Measurements from ENCODE around the gene TBX19. TPM values are rescaled to one million over a fixed set of nuclear protein-coding genes. Genes with fewer than 3 reads are reported as not detected.

TBX19 gene
- total and polyA plus RNA-seq, 10 of the 15 experiments (the other 5 are each of a cell fraction or from before 2014, with no cell fraction given): 0.13 to 6.9 (median 1.2) TPM

DNA sequence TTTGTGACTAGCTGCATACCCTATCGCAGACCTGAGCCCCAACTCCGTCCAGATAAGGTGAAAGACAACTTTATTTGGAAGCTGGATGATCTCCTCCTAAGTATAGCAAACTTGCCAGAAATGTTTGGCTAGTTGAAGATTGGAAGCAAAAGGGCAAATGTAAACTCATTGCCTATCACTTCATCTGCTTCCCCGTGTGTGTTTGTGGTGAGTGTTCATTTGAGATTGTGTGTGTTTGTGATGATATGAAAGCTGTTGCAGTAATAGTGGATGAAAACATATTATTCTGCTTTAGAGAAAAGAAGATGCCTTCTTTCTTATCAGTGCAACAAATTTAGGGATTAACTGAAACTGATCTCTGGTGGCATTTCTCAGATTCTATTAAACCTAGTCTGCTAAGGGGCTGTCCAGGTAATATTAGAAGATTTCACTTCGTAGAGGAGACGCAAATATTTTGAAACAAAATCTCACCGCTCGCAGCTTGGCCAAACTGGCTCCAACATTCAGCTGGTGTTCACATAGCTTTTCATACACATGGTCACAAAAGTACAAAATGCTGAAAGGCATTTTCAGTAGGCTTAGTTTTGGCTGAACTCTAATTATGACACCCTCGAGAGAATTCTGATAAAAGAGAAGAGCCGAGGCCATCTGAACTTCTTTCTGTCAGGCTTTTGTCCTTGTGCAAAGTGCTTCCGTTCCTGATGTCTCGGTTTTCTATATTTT lies 1.1 kb downstream of the TBX19 start:
- in situ Hi-C loops (cut with MboI): no loop called here
- Histone ChIP-seq H3K79me2 (ENCODE audit: control insufficient read depth, insufficient read depth, low read length) (no peaks in the 10 kb centered on the region), H3K4me2 (ENCODE audit: control insufficient read depth, insufficient read depth) (no peak overlapping the region), H4K20me1 (ENCODE audit: control insufficient read depth, insufficient read depth) (no peaks in the 10 kb centered on the region), H3K27ac (ENCODE audit: control insufficient read depth, insufficient read depth) (no peak overlapping the region), H3K36me3 (ENCODE audit: control insufficient read depth in 2 of 2, insufficient read depth in 2 of 2, low read length in 1 of 2) (no peaks in the 10 kb centered on the region), H3K9me3 (replicated peaks; ENCODE audit: control insufficient read depth, insufficient read depth, low read length) (no peaks in the 10 kb centered on the region), H3K4me1 (ENCODE audit: control insufficient read depth, insufficient read depth, low read length) (no peaks in the 10 kb centered on the region), H2AFZ (ENCODE audit: control insufficient read depth, low read depth, low read length) (no peak overlapping the region), H3K4me3 (no peak overlapping the region), H3K9ac (ENCODE audit: control insufficient read depth, insufficient read depth, low read length) (no peak overlapping the region), H3K27me3 (replicated peaks in 1 of 2; ENCODE audit: control insufficient read depth in 2 of 2, insufficient read depth in 2 of 2, low read length in 1 of 2) (no peaks in the 10 kb centered on the region)
- POLR2A ChIA-PET: no interaction called here
- CTCF ChIA-PET: no interaction called here
- FAIRE-seq: no peak
- SMC1A ChIA-PET (ENCODE audit: uncharacterized antibody, unreplicated experiment): no interaction called here
- DNase-seq (ENCODE audit: low read depth, low spot score): no peak
- BruUV-seq (replicated peaks): no TSS peak
- RAD21 ChIA-PET (ENCODE audit: unreplicated experiment): no interaction called here
- intact Hi-C loops (cut with micrococcal nuclease; ENCODE audit: unreplicated experiment): no loop called here
- no peak for ATAC-seq
- WGBS (ENCODE audit: insufficient coverage, insufficient replicate concordance, low lambda C conversion rate, missing lambda C conversion rate): 94% methylated on average over 11 of the region's 11 CpGs
- TF ChIP-seq MEF2A (IDR thresholded peaks at IDR 0.05; ENCODE audit: insufficient read depth, low read depth, low read length) (no peak), MYB (IDR thresholded peaks at IDR 0.05; ENCODE audit: borderline replicate concordance, low read depth, low read length) (no peak), BRCA1 (IDR thresholded peaks at IDR 0.05; ENCODE audit: low read depth, low read length) (no peak), CBX5 (IDR thresholded peaks at IDR 0.05; ENCODE audit: low read depth) (no peak), EZH2 (IDR thresholded peaks at IDR 0.05; ENCODE audit: borderline replicate concordance, control insufficient read depth, low read depth, low read length) (no peak), CBX3 (IDR thresholded peaks at IDR 0.05; ENCODE audit: borderline replicate concordance, low read depth) (no peak), RB1 (IDR thresholded peaks at IDR 0.05; ENCODE audit: borderline replicate concordance) (no peak), FOXK2 (IDR thresholded peaks at IDR 0.05) (no peak), WRNIP1 (IDR thresholded peaks at IDR 0.05; ENCODE audit: borderline replicate concordance, low read depth, low read length) (no peak), POU2F2 (IDR thresholded peaks at IDR 0.05; ENCODE audit: borderline replicate concordance, low read depth, low read length) (no peak), MYC (IDR thresholded peaks at IDR 0.05; ENCODE audit: insufficient read depth, insufficient read length, insufficient replicate concordance, low read length, severe bottlenecking) (no peak), TAF1 (IDR thresholded peaks at IDR 0.05; ENCODE audit: borderline replicate concordance, low read depth, low read length) (no peak), ATF7 (IDR thresholded peaks at IDR 0.05; ENCODE audit: low read depth) (no peak)
- TF ChIP-seq, protein P1, sequence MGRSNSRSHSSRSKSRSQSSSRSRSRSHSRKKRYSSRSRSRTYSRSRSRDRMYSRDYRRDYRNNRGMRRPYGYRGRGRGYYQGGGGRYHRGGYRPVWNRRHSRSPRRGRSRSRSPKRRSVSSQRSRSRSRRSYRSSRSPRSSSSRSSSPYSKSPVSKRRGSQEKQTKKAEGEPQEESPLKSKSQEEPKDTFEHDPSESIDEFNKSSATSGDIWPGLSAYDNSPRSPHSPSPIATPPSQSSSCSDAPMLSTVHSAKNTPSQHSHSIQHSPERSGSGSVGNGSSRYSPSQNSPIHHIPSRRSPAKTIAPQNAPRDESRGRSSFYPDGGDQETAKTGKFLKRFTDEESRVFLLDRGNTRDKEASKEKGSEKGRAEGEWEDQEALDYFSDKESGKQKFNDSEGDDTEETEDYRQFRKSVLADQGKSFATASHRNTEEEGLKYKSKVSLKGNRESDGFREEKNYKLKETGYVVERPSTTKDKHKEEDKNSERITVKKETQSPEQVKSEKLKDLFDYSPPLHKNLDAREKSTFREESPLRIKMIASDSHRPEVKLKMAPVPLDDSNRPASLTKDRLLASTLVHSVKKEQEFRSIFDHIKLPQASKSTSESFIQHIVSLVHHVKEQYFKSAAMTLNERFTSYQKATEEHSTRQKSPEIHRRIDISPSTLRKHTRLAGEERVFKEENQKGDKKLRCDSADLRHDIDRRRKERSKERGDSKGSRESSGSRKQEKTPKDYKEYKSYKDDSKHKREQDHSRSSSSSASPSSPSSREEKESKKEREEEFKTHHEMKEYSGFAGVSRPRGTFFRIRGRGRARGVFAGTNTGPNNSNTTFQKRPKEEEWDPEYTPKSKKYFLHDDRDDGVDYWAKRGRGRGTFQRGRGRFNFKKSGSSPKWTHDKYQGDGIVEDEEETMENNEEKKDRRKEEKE (IDR thresholded peaks at IDR 0.05): no peak
- TF ChIP-seq, protein P2, sequence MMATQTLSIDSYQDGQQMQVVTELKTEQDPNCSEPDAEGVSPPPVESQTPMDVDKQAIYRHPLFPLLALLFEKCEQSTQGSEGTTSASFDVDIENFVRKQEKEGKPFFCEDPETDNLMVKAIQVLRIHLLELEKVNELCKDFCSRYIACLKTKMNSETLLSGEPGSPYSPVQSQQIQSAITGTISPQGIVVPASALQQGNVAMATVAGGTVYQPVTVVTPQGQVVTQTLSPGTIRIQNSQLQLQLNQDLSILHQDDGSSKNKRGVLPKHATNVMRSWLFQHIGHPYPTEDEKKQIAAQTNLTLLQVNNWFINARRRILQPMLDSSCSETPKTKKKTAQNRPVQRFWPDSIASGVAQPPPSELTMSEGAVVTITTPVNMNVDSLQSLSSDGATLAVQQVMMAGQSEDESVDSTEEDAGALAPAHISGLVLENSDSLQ (IDR thresholded peaks at IDR 0.05): no peak
- TF ChIP-seq, protein P3, sequence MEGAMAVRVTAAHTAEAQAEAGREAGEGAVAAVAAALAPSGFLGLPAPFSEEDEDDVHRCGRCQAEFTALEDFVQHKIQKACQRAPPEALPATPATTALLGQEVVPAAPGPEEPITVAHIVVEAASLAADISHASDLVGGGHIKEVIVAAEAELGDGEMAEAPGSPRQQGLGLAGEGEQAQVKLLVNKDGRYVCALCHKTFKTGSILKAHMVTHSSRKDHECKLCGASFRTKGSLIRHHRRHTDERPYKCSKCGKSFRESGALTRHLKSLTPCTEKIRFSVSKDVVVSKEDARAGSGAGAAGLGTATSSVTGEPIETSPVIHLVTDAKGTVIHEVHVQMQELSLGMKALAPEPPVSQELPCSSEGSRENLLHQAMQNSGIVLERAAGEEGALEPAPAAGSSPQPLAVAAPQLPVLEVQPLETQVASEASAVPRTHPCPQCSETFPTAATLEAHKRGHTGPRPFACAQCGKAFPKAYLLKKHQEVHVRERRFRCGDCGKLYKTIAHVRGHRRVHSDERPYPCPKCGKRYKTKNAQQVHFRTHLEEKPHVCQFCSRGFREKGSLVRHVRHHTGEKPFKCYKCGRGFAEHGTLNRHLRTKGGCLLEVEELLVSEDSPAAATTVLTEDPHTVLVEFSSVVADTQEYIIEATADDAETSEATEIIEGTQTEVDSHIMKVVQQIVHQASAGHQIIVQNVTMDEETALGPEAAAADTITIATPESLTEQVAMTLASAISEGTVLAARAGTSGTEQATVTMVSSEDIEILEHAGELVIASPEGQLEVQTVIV (IDR thresholded peaks at IDR 0.05; ENCODE audit: borderline replicate concordance, partially characterized antibody): no peak
- TF ChIP-seq, protein P4, sequence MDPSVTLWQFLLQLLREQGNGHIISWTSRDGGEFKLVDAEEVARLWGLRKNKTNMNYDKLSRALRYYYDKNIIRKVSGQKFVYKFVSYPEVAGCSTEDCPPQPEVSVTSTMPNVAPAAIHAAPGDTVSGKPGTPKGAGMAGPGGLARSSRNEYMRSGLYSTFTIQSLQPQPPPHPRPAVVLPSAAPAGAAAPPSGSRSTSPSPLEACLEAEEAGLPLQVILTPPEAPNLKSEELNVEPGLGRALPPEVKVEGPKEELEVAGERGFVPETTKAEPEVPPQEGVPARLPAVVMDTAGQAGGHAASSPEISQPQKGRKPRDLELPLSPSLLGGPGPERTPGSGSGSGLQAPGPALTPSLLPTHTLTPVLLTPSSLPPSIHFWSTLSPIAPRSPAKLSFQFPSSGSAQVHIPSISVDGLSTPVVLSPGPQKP (IDR thresholded peaks at IDR 0.05; ENCODE audit: low read depth, low read length): no peak
